SH-SY5Y (cell line): Measurements from ENCODE around the gene LTA4H.

ENCODE experiments used
- GATA2 ChIP-seq: IDR thresholded peaks from 2 replicates; pipeline ENCODE4 v1.6.1; 2011; ENCODE audit warnings: mild to moderate bottlenecking, low read depth, low read length
- GATA3 ChIP-seq: IDR thresholded peaks from 2 replicates; pipeline ENCODE4 v1.6.1; 2011; ENCODE audit warnings: low read depth, mild to moderate bottlenecking, low read length, moderate library complexity

DNA sequence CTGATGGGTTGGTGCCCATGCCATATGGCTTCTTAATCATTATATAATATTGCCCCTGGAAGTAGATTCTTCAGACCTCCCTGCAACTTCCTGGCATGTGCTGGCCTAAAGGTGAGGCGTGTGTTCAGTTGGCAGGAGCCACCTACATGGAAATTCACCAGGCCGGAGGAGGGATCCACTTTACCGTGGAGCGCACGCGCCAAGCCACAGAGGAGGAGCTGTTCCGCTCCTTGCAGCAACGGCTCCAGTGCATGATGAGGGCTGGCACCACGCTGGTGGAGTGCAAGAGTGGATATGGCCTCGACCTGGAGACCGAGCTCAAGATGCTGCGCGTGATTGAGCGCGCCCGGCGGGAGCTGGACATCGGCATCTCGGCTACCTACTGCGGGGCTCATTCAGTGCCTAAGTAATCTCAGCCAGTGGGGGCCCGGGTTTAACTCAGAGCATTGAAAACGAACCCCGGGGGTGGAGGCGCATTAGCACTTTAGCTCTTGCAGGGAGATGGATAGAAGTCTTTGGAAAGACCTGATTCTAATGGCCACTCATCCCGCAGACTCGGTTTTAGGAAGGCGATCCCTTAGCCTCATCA is 78.7 kb downstream of the LTA4H start:
- no peak for TF ChIP-seq GATA2
- TF ChIP-seq GATA3, result no peak
